ENCODE measurements around the gene PLXND1.

Gene PLXND1

DNA sequence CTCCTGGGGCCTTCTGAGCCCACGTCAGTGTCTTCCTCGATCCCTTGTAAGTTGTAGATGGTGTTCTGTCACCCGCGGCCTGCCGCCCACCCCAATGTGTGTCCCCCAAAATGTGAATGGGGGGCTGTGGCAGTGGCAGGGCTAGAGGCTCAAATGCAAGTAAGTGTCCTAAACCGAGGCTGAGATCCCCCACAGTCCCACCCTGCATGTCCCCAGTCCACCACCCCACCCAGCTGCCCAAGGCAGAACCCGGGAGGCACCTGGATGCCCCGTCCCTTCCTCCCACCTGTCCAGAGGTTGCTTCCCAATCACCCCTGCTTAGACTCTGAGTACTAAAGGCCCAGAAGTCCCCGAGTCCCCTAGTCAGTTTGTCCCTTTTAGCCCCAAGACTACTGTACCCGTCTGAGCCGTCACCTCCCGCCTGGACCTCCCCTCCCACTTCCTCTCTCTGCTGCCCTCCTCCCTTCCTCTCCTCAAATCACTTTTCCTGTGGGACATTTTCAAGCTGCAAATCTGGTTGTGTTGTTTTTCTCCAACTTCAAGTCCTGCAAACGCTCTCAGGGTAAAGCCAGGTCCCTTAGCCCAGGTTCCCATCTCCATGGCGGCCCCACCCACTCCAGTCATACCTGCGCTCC, 11.8 kb upstream of the PLXND1 start:
- H3K4me3 ChIP-seq (ENCODE audit: low read depth, low read length): no peak overlapping the region
- DNase-seq: no peak
- H3K27ac ChIP-seq: no peak overlapping the region
- in situ Hi-C loops (cut with HindIII; ENCODE audit: low pct_ligation_motif_present, low sequenced_read_pairs): no loop called here
- no peaks in the 10 kb centered on the region for H3K36me3 ChIP-seq (replicated peaks)
- TF ChIP-seq, protein P1, sequence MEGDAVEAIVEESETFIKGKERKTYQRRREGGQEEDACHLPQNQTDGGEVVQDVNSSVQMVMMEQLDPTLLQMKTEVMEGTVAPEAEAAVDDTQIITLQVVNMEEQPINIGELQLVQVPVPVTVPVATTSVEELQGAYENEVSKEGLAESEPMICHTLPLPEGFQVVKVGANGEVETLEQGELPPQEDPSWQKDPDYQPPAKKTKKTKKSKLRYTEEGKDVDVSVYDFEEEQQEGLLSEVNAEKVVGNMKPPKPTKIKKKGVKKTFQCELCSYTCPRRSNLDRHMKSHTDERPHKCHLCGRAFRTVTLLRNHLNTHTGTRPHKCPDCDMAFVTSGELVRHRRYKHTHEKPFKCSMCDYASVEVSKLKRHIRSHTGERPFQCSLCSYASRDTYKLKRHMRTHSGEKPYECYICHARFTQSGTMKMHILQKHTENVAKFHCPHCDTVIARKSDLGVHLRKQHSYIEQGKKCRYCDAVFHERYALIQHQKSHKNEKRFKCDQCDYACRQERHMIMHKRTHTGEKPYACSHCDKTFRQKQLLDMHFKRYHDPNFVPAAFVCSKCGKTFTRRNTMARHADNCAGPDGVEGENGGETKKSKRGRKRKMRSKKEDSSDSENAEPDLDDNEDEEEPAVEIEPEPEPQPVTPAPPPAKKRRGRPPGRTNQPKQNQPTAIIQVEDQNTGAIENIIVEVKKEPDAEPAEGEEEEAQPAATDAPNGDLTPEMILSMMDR (IDR thresholded peaks at IDR 0.05; ENCODE audit: low read depth, low read length, missing control alignments): no peak
- H3K27me3 ChIP-seq (replicated peaks): no peaks in the 10 kb centered on the region

DNA sequence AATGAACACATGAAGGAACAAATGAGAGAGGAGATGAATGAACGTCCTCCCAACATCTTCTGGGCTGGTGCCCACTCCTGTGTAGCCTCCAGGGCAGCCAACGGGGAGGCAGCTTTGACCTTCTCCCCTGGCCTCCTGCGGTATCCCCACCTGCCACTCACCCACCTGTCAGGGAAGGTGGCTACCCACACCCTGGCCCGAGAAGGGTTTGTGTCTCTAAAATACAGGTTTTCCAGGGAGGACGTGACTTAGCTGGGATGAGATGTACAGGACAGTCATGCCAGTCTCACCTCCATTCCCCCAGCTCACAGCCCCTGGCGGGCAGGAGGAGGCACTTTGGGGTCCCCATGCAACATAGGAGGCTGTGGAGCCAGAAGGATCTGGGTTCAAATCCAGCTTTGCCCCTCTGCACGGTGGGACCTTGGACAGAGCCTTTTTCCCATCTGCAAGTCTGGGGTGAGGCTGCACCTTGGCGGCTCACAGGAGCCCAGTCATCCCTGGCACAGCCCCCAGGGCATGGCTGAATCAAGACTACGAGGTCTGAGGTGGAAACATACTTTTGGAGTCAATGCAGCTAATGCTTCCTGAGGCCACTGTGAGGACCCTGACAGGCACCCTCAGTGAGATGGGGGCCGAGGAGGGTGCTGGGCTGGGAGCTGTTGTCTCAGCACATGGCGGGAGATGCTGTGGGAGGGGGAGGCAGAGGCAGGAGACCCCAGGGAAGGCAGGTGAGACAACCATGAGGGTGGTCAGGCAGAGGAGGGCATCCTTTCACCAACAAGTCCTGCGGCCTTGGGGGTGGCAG, 11.1 kb upstream of the PLXND1 start:
- Histone ChIP-seq H3K27ac (no peak overlapping the region), H3K36me3 (replicated peaks) (no peaks in the 10 kb centered on the region), H3K4me3 (ENCODE audit: low read depth, low read length) (no peak overlapping the region), H3K27me3 (replicated peaks) (no peaks in the 10 kb centered on the region)
- no peak for DNase-seq
- in situ Hi-C loops (cut with HindIII; ENCODE audit: low pct_ligation_motif_present, low sequenced_read_pairs): no loop called here
- TF ChIP-seq, protein P1 (IDR thresholded peaks at IDR 0.05; ENCODE audit: low read depth, low read length, missing control alignments): no peak

DNA sequence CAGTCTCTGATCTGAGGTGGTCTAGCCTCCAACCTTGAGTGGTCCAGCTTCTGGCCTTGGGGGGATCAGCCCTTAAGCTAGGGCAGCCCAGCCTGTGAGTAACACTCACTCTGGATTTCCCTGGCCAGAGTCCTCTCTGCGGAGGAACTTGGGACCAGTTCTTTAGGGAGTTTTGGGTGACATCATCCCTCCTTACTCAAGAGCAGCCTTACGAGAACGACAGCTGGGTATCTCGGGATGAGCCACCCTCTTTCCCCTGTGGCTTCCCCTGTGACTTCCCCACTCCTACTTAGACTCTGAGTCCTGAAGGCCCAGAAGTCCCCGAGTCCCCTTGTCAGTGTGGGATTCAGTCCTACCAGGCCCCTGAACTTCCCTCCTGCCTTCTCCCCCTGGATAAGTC, 10.2 kb upstream of the PLXND1 start:
- Histone ChIP-seq H3K27ac (no peak overlapping the region), H3K27me3 (replicated peaks) (no peaks in the 10 kb centered on the region), H3K36me3 (replicated peaks) (no peaks in the 10 kb centered on the region), H3K4me3 (ENCODE audit: low read depth, low read length) (no peak overlapping the region)
- DNase-seq: no peak
- TF ChIP-seq, protein P1 (IDR thresholded peaks at IDR 0.05; ENCODE audit: low read depth, low read length, missing control alignments): no peak
- in situ Hi-C loops (cut with HindIII; ENCODE audit: low pct_ligation_motif_present, low sequenced_read_pairs): no loop called here

DNA sequence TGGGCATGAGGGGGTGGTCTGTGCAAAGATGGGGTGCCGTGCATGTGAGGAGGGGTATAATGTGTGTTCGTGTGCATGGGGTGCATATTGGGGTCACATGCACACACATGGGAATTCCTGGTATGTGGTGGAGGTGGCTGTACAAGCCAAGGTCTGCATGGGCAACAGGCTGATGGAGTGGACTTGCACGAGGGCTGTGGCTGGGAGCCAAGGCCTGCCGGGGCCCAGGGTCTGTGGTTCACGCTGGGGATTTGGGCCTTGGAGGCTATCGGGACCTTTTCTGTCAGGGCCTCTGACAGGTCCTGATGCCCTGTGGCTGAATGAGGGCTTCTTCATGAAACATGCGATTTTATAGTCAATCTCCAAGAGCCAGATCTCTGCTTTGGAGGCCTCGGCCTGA, 9.8 kb upstream of the PLXND1 start:
- Histone ChIP-seq H3K27ac (no peak overlapping the region), H3K27me3 (replicated peaks) (no peaks in the 10 kb centered on the region), H3K4me3 (ENCODE audit: low read depth, low read length) (no peak overlapping the region), H3K36me3 (replicated peaks) (no peaks in the 10 kb centered on the region)
- TF ChIP-seq, protein P1 (IDR thresholded peaks at IDR 0.05; ENCODE audit: low read depth, low read length, missing control alignments): no peak
- in situ Hi-C loops (cut with HindIII; ENCODE audit: low pct_ligation_motif_present, low sequenced_read_pairs): no loop called here
- DNase-seq: no peak

DNA sequence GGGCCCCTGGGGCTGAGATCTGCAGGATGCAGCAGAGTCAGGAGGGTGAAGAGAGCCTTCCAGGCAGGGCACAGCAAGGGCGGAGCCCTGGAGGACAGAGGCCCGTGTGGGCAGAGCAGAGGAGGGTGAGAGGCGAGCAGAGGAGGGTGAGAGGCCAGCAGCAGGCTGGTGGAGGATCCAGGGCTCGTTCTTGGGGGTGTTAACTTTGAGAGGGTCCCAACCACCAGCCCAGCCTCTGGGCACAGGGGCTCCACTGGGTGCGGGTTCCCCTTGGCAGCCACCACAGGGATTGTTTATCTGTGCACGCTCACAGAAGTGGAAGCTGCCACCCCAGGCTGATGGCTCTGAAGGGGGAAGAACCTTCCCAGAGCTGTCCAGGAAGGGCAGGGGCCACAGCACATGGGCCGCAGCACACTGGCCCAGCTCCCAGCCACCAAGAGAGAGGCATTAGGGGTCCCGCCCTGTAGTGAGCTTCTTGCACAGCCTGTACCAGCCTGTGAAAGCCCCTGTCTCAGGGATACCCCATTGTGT, 9.3 kb upstream of the PLXND1 start:
- in situ Hi-C loops (cut with HindIII; ENCODE audit: low pct_ligation_motif_present, low sequenced_read_pairs): no loop called here
- TF ChIP-seq, protein P1 (IDR thresholded peaks at IDR 0.05; ENCODE audit: low read depth, low read length, missing control alignments): no peak
- no peak overlapping the region for H3K4me3 ChIP-seq (ENCODE audit: low read depth, low read length)
- H3K27me3 ChIP-seq (replicated peaks): no peaks in the 10 kb centered on the region
- no peak overlapping the region for H3K27ac ChIP-seq
- no peak for DNase-seq
- no peaks in the 10 kb centered on the region for H3K36me3 ChIP-seq (replicated peaks)
